Transverse colon (tissue), 4 donors: ENCODE data around the gene CD40. TPM values are rescaled to one million over a fixed set of nuclear protein-coding genes. Genes with fewer than 3 reads are reported as not detected.
A peak's percentile ranks its signal among the peaks of the same experiment; 100 is the strongest.

Experiments
- DNase-seq: peaks from one replicate; pipeline ENCODE4 v3.0.0-alpha.2; 2019
- H3K27ac ChIP-seq, 4 donors: fragments of 200-600 bp; sonication (generic); 2 replicates each; pipeline ENCODE4 v1.5.1; 2016 to 2018; ENCODE audit warnings: inconsistent platforms in 4 of 4
- H3K27me3 ChIP-seq: fragments of 200-600 bp; sonication (generic); 2 replicates; pipeline ENCODE4 v1.5.1; 2017; ENCODE audit warnings: inconsistent platforms
- H3K36me3 ChIP-seq, 4 donors: fragments of 200-600 bp; sonication (generic); 2 replicates each; pipeline ENCODE4 v1.5.1; 2017 to 2019; ENCODE audit warnings: inconsistent platforms in 4 of 4
- H3K4me1 ChIP-seq, 4 donors: fragments of 200-600 bp; sonication (generic); 2 replicates each; pipeline ENCODE4 v1.5.1; 2017 to 2020; ENCODE audit warnings: inconsistent platforms in 4 of 4
- H3K4me3 ChIP-seq, 4 donors: fragments of 200-600 bp; sonication (generic); 1 replicate in 1 of 4; 2 replicates in 3 of 4; pipeline versions ENCODE4 v1.5.1 to v1.6.1; 2017 to 2019; ENCODE audit warnings: inconsistent platforms in 4 of 4
- H3K9me3 ChIP-seq, 2 donors: fragments of 200-600 bp; sonication (generic); 2 replicates each; pipeline ENCODE4 v1.5.1; 2017 to 2019; ENCODE audit warnings: inconsistent platforms in 2 of 2
- CTCF ChIP-seq, 5 experiments: fragments of 200-600 bp in 3 of 5; fragments of 450-650 bp in 2 of 5; sonication (generic) in 3 of 5; IDR thresholded peaks; 1 replicate in 2 of 5; 2 replicates in 3 of 5; pipeline ENCODE4 v1.5.1; 2016 to 2017; ENCODE audit warnings: antibody characterized with exemption in 5 of 5, inconsistent platforms in 3 of 5, mild to moderate bottlenecking in 2 of 5, moderate library complexity in 1 of 5
- EP300 ChIP-seq: sonication (generic); formaldehyde crosslinking; IDR thresholded peaks from one replicate; pipeline ENCODE4 v1.6.1; 2017; ENCODE audit warnings: antibody characterized with exemption, low read depth
- POLR2A ChIP-seq: fragments of 450-650 bp; IDR thresholded peaks from one replicate; pipeline ENCODE4 v1.6.1; 2016; ENCODE audit warnings: antibody characterized with exemption, mild to moderate bottlenecking, moderate library complexity
- POLR2AphosphoS5 ChIP-seq, 3 donors: sonication (generic); formaldehyde crosslinking; IDR thresholded peaks; one replicate each; pipeline ENCODE4 v1.6.1; 2016; ENCODE audit warnings: antibody characterized with exemption in 3 of 3
- WGBS, 2 donors: methylation state at CpG; one replicate each; pipeline ENCODE4 v1.1.5; 2018; ENCODE audit warnings: low coverage in 1 of 2; 5-methylcytosine and 5-hydroxymethylcytosine counted together
- in situ Hi-C, 4 donors: fragments of 200-750 bp; cut with MboI; loops; one replicate each; pipeline versions ENCODE4 v1.15.0 to v1.15.1; 2017; ENCODE audit warnings: low sequenced_read_pairs in 3 of 4, low pct_ligation_motif_present in 1 of 4, low pct_unique_long_range_greater_than_20kb in 1 of 4
- intact Hi-C: fragments of 100-400 bp; cut with DNase I; formaldehyde crosslinking; loops from one replicate; pipeline ENCODE4 v1.15.1; 2023; ENCODE audit warnings: low total_unique reads
- total RNA-seq, 4 donors: library from RNA; depleted of rRNA; stranded (reverse); fragments of >200 nt; gene quantifications; one replicate each; pipeline ENCODE4 v1.1.0, GENCODE V29; 2016

Gene CD40
- total RNA-seq, 4 donors from 2014 or later = 2.5 to 11.6 (median 3.5) TPM

DNA sequence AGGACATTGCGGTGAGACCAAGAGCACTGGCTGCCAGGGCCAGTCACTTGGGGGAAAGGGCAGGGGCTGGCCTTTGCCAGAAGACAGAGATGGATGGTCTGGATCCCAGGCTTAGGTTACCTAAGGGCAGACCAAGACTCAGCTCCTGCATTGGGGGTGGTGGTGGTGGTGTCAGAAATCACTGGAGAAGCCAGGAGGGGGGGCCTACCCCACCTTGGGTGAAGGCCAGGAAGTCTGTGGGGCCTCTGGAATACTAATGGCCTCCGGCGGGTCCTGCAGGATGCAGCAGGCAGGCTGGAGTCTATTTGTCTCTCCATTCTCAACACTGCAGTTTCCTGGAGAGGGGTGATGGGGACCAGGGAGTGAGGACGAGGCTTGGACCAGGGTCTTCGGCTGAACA is 32.8 kb downstream of the CD40 start:
- TF ChIP-seq POLR2AphosphoS5 (IDR thresholded peaks at IDR 0.05) (no peak), POLR2A (no peak), CTCF (IDR thresholded peaks at IDR 0.05) (no peak), EP300 (no peak)
- Histone ChIP-seq H3K4me1 (no peaks in the 10 kb centered on the region), H3K36me3 (no peaks in the 10 kb centered on the region), H3K27me3 (peaks cover 20% of the 10 kb centered on the region), H3K9me3 (no peaks in the 10 kb centered on the region), H3K4me3 (no peak overlapping the region), H3K27ac (no peak overlapping the region)
- 53% methylated on average over 5 of the region's 5 CpGs; no CpG with 5 or more reads in 1 of the 2 donors for WGBS, 2 donors
- DNase-seq = no peak
- intact Hi-C loops (no loop called here), in situ Hi-C loops (no loop called here)

GRCh38 chr20:46151936-46152335 is 33.8 kb downstream of the CD40 start:
- no peak for DNase-seq
- WGBS, 2 donors = 67% methylated on average over 7 of the region's 7 CpGs; no CpG with 5 or more reads in 1 of the 2 donors

DNA sequence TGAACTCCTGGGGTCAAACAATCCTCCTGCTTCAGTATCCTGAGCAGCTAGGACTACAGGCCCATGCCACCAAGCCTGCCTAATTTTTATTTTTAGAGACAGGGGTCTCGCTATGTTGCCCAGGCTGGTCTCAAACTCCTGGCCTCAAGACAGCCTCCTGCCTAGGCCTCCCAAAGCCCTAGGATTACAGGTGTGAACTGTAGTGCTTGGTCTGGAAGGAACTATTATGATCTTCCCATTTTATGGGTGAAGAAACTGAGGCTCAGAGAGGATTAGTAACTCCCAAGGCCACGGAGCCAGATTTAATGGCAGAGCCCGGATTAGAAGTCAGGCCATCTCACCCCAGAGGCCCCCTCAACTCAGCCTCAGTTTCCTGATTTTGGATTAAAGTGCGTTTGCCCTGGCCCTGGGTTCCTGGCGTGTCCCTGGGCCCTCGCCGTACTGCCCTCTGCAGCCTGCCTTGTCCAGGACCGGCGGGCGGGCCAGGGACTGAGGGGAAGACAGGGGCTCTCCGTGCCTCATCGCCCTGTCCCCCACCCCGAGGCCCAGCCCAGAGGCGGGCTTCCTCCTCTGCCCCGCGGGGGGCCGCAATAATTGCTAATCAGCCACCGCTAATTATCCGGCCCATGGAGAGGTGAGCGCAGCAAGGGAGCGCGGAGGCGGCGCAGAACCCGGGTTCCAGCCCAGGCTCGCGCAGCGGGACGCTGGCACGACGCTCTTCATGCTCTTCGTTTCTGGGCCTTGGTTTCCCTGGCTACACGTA is 34.9 kb downstream of the CD40 start:
- no peaks in the 10 kb centered on the region for H3K36me3 ChIP-seq
- H3K27me3 ChIP-seq = peaks cover 28% of the 10 kb centered on the region

More at GRCh38 chr20:46151936-46152335, 33.8 kb downstream of the CD40 start:
- Histone ChIP-seq H3K4me1 (no peaks in the 10 kb centered on the region), H3K27me3 (peaks cover 20% of the 10 kb centered on the region), H3K36me3 (no peaks in the 10 kb centered on the region), H3K27ac (no peak overlapping the region), H3K9me3 (no peaks in the 10 kb centered on the region), H3K4me3 (no peak overlapping the region)
- in situ Hi-C loops = no loop called here
- intact Hi-C loops = no loop called here
- TF ChIP-seq EP300 (no peak), POLR2A (no peak), CTCF (IDR thresholded peaks at IDR 0.05) (peak in 2 of 5 experiments; percentile 23 to 30), POLR2AphosphoS5 (IDR thresholded peaks at IDR 0.05) (no peak)

GRCh38 chr20:46154305-46154704 is 36.2 kb downstream of the CD40 start:
- H3K27ac ChIP-seq = no peak overlapping the region
- TF ChIP-seq POLR2AphosphoS5 (IDR thresholded peaks at IDR 0.05) (no peak), EP300 (no peak), POLR2A (no peak), CTCF (IDR thresholded peaks at IDR 0.05) (no peak)
- no peaks in the 10 kb centered on the region for H3K4me1 ChIP-seq
- DNase-seq = no peak
- H3K9me3 ChIP-seq = no peaks in the 10 kb centered on the region
- H3K27me3 ChIP-seq = peaks cover 30% of the 10 kb centered on the region
- no peak overlapping the region for H3K4me3 ChIP-seq
- in situ Hi-C loops = no loop called here
- intact Hi-C loops = no loop called here
- 73% methylated on average over 5 of the region's 5 CpGs; no CpG with 5 or more reads in 1 of the 2 donors for WGBS, 2 donors
- no peaks in the 10 kb centered on the region for H3K36me3 ChIP-seq

More for the DNA sequence above, 34.9 kb downstream of the CD40 start:
- DNase-seq = no peak
- H3K9me3 ChIP-seq = no peaks in the 10 kb centered on the region
- no peak overlapping the region for H3K27ac ChIP-seq
- in situ Hi-C loops = no loop called here
- WGBS, 2 donors = 81% methylated on average over 24 of the region's 33 CpGs; no CpG with 5 or more reads in 1 of the 2 donors
- H3K4me3 ChIP-seq = no peak overlapping the region
- no peak for TF ChIP-seq EP300
- TF ChIP-seq POLR2A = no peak
- TF ChIP-seq CTCF (IDR thresholded peaks at IDR 0.05) = no peak
- no peak for TF ChIP-seq POLR2AphosphoS5 (IDR thresholded peaks at IDR 0.05)
- H3K4me1 ChIP-seq = no peaks in the 10 kb centered on the region
- intact Hi-C loops = no loop called here
